ENCODE data around the gene ZFPM1.

The ZFPM1 gene

GRCh38 chr16:88548131-88548874 lies 95.2 kb downstream of the ZFPM1 start:
- DNase-seq, result no peak

- no peak for DNase-seq
Measured at GRCh38 chr16:88548985-88549384, 95.9 kb downstream of the ZFPM1 start.

GRCh38 chr16:88549671-88550245 lies 96.7 kb downstream of the ZFPM1 start:
- no peak for DNase-seq

DNA sequence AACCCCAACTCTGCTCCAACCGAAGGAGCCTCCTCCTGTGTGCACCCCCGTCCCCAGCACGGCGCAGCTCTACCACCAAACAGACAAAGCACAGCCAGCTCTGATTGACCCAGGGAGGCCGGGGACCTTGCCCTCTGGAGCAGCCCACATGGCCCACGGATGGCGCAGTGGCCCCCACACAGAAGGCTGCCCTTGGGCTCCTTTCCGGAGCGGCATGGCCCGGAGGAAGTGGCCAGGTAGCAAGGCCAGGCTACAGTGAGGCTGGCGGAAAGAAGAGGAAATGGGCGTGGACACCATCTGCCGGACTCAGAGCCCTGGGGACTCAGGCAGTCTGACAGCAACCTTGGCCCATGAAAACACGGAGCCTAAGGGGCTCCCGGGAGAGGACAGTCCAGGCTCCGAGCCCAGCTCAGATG lies 97.2 kb downstream of the ZFPM1 start:
- no peak for DNase-seq

DNA sequence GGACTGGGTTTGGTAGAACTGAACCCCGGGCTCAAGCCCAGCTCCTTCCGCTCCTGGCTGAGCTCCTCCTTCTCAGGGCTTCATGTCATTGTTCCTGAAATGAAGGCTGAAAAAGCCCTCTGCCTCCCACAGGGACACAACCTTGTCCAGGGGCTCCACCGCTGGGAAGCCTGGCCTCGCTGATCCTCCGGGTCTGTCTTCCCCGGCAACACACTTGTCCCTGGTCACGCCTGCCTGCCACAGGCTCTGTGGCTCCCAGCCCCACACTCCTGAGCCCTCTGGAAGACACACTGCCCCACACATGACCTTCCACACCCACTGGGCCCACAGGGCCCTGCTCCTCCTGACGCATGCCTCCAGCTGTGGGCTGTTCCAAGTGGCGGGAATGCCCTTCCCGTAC lies 99.1 kb downstream of the ZFPM1 start:
- DNase-seq, result no peak

DNA sequence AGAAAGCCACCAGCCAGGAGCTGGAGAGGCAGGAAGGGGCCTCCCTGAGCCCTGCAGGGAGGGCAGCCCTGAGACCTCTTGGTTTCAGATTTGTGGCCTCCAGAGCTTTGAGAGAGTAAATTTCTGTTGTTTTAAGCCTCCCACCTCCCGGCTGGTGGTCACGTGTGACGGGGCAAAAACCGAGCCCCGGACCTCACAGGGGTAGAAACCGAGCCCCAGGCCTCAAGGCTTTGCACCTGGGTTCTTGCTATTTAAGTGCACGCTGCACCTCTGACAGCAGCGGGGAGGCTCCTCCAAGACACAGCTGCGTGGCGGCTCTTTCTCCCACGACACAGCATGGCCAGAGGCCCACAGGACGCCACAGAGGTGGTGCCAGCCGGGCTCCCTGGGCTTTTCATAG lies 99.7 kb downstream of the ZFPM1 start:
- DNase-seq, result no peak

- no peak for DNase-seq
Measured at GRCh38 chr16:88553739-88554138, 100.7 kb downstream of the ZFPM1 start.

DNA sequence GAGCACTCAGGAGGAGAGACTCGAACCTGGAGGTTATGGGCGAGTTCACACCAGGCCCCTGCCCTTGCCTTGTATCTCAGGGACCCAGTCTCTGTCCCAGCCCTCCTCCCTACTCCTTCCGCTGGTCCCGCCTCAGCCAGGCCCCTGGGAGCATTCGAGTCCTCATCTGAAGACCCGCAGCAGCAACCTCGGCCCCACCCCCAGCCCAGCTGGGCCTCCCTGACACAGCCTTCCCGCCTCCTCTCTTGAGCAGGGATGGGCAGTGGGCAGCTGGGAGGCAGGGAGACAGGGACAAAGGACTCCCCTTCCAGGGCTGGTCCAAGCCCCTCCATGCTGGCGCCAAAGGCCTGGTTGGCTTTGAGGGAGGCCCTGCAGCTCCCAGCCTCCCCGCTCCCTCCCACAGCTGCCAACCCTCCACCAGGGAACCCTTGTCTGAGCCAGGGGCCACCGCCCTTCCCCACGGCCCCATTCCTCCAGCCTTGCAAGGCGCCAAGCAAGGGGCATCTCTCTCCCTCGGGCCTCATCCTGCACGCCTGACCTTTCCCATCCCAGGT lies 101.7 kb downstream of the ZFPM1 start:
- DNase-seq, result no peak

DNA sequence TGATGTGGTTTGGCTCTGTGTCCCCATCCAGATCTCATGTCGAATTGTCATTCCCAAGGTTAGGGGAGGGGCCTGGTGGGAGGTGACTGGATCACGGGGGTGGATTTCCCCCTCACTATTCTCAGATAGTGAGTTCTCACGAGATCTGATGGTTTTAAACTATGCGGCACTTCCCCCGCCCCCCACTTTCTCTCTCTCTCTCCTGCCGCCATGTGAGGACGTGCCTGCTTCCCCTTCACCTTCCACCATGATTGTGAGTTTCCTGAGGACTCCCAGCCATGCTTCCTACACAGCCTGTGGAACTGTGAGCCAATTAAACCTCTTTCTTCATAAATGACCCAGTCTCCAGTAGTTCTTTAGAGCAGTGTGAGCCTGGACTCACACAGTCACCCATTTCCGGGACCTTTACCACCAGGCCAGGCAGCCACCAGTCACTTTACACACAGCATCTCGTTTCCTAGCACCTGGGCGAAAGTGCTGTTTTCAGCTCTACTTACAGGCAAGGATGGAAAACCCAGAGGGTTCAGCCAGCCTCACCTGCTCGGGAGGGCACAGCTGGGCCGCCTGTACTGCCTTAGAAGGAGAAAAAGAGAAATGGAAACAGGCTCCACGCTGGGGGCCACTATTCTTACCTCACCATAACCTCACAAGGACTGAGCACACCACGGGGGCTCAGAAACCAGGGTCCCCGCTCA lies 103.4 kb downstream of the ZFPM1 start:
- DNase-seq, result no peak

GRCh38 chr16:88558457-88559442 lies 105.7 kb downstream of the ZFPM1 start:
- DNase-seq, result peak; percentile 21

- DNase-seq, result no peak
Measured at GRCh38 chr16:88560714-88561484, 107.8 kb downstream of the ZFPM1 start.

DNA sequence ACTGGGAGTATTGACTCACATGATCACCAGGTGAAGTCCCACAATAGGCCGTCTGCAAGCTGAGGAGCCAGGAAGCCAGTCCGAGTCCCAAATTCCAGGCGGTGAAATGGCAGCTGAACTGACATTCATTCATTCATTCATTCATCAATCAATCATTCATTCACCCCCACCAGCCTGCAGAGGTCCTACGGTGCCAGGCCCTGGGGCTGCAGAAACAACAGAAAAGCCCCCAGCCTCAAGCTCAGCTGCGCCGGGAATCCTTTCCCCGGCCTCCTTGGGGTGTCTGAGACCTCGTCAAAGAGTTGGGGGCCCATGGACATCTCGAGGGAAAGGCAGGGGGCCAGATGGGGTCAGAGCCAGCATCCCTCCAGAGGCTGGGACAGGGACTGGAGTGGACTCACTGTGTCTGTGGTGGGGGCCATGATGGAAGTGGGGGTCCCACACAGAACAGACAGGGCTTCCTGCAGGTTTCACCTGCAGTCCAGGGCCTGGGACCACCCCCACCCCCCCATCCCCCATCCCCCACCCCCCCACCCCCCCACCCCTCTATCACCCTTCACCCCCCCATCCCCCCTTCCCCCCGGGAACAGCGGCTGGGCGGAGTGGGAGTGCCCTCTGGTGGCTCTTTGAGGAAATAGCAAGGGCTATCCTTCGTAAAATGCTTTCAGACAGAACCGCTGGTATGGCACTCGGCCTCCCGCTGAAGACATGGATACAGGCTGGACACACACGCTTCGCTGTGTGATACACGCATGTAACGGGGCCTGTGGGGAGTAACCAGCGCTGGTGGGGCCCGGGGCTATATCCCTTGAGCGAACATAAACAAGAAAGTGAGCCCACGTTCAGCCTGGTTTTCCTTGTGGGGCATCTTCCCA lies 108.6 kb downstream of the ZFPM1 start:
- DNase-seq, result peak; percentile 56

GRCh38 chr16:88566158-88566557 lies 113.1 kb downstream of the ZFPM1 start:
- peak; percentile 50 for DNase-seq

GRCh38 chr16:88568710-88569613 lies 115.9 kb downstream of the ZFPM1 start:
- DNase-seq, result no peak

DNA sequence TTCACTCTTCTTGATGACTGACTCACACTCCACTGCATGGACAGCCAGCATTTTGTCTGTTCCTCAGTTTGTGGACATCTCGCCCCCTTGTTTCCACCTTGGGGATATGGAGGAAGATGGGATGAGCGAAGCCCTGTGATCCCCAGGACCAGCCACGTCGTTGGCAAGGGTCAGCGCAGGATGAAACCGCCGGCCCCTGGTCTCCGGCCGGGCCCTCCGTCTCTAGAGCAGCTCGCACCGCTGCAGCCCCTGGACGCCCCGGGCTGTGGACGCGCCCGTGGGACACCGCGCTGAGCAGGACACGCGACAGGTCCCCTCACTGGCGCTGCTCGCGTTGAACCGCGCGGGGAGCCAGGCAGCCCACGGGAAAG lies 116.5 kb downstream of the ZFPM1 start:
- no peak for DNase-seq

GRCh38 chr16:88569985-88570690 lies 117.1 kb downstream of the ZFPM1 start, which contains the start of gene ZC3H18:
TSS of gene ZC3H18 (plus strand) at chr16:88570403. CDS start at chr16:88577124, 6,721 bp downstream.
- peak; percentile 97 for DNase-seq

- DNase-seq, result peak; percentile 59
Measured at GRCh38 chr16:88570691-88571092, 117.6 kb downstream of the ZFPM1 start.

DNA sequence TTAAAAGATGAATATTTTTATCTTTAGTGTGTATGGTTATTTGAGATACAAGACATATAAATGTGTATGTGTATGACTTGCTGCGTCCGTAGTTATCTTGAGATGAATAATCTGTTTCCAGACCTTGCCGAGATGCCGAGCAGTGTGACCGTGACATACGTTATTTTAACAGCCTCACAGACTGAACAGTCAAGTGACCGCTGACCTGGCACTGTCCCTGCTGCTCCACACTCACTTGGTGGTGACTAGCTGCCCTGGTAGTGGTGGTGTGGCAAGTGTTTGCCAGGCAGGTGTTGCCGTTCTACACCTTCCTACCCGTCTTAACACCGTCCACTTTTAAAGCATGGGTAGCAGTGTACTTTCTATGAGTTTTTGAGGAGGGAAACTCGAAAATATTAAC lies 122.2 kb downstream of the ZFPM1 start:
- DNase-seq, result no peak

DNA sequence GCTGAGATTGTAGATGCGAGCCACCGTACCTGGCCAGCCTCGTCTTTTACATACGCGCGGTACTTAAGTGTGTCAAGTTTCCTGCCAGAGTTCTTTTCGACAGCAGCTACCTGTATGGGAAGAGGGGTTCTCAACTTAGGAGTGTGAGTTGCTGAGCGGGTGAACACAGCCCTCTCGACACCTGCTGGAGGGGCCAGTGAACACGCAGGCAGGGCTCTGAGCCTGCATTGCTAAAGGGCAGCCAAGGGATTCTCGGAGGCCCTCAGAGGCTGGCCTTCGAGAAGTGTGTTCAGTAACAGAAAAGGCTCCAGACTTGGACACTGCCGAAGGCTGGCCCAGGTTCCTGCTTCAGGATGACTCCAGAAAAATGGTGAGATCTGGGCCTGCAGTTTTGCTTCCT lies 123.2 kb downstream of the ZFPM1 start:
- no peak for DNase-seq
